22Rv1 (cell line): ENCODE results near the gene ZNF407.

ENCODE experiments used
- H3K27ac ChIP-seq: fragments of 450-650 bp; 2 replicates; pipeline ENCODE4 v1.5.1; 2017
- ZFX ChIP-seq: fragments of 450-650 bp; IDR thresholded peaks from 2 replicates; pipeline ENCODE4 v1.6.1; 2017; ENCODE audit warnings: antibody characterized with exemption, borderline replicate concordance
- TF ChIP-seq, protein P1 (sequence below): fragments of 450-650 bp; IDR thresholded peaks from 2 replicates; pipeline ENCODE4 v1.5.1; 2017; ENCODE audit warnings: mild to moderate bottlenecking

Gene ZNF407

DNA sequence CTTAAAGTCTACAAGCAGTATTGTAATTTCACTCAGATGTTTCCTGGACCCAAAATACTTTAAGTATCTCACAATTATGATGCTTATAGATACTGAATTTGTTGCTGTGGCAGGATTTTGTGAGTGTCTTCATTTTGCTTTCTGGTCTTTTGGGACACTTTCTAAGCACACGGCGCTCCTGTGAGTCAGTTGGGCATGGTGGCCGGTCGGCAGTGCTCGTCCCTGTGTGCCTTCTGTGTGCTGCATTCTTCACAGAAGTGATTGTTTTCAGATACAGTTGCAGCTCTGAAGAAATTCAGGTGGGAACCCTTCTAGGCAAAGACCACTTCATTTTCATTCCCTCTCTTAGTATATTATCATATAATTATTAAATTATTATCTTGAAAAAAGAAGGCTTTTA, 273.3 kb downstream of the ZNF407 start:
- no peak overlapping the region for H3K27ac ChIP-seq
- no peak for TF ChIP-seq ZFX
- TF ChIP-seq, protein P1, sequence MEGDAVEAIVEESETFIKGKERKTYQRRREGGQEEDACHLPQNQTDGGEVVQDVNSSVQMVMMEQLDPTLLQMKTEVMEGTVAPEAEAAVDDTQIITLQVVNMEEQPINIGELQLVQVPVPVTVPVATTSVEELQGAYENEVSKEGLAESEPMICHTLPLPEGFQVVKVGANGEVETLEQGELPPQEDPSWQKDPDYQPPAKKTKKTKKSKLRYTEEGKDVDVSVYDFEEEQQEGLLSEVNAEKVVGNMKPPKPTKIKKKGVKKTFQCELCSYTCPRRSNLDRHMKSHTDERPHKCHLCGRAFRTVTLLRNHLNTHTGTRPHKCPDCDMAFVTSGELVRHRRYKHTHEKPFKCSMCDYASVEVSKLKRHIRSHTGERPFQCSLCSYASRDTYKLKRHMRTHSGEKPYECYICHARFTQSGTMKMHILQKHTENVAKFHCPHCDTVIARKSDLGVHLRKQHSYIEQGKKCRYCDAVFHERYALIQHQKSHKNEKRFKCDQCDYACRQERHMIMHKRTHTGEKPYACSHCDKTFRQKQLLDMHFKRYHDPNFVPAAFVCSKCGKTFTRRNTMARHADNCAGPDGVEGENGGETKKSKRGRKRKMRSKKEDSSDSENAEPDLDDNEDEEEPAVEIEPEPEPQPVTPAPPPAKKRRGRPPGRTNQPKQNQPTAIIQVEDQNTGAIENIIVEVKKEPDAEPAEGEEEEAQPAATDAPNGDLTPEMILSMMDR, result no peak

DNA sequence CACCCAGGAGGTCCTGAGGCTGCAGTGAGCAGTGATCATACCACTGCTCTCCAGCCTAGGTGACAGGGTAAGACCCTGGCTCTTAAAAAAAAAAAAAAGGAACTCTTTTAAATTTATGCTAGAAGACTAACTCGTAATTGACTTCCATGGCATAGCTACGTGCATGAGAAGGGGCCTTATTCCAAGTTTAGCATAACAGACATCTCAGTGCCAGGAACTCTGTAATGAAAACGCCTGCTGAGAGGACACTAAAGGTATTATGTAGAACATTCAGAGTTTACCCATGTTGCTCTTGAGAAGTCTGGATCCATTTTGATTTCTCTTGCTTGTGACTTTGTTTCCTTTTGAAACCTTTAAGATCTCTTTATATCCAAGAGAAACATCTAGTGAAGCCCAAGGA, 276.0 kb downstream of the ZNF407 start:
- TF ChIP-seq ZFX, result no peak
- TF ChIP-seq, protein P1, result no peak
- no peak overlapping the region for H3K27ac ChIP-seq

DNA sequence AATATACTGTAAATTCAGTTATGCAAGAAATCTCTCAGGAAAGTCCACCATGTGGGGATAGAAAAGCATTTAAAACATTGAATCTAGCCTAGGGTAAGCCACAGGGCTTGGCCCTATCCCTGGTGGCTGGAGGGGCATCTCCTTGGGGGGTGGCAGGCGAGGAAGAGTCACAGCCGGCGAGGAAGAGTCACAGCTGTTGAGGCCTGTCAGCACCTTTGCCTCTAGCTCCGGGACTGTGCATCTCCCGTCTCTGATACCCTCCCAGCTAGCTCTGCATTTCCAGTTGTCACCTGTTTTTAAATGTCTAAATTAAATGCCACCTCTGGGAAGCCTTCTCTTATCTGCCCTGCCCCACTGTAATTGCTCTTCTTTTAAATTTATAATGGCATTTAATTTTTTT, 276.7 kb downstream of the ZNF407 start:
- TF ChIP-seq ZFX, result no peak
- TF ChIP-seq, protein P1, result no peak
- no peak overlapping the region for H3K27ac ChIP-seq

DNA sequence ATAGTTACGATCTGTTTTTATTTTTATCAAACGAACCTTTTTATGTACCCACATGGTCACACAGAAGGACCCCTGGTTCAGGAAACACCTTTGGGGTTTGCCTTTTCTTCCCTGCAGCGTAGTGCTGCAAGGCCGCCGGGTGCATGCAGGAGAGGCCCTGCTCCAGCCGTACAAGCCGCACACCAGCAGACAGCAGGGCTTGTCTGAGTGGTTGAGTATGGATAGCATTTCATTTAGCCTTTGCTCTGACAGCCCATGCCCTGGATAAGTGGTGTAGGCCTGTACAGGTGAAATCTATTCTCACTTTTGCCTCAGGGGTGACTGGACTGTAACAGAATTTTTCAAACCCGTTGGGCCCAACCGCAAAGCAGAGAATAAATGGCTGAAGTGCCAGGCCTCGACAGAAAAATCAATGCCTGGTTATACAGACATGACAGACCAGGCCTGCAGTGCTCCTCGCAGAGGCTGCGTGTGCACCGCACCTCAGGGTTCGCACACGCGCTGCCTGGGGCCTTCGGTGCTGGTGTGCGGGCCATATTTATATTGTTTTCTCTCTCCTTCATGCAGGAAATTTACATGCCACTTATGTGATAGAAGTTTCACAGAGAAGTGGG, 279.1 kb downstream of the ZNF407 start:
- no peak overlapping the region for H3K27ac ChIP-seq
- no peak for TF ChIP-seq ZFX
- TF ChIP-seq, protein P1, result no peak

DNA sequence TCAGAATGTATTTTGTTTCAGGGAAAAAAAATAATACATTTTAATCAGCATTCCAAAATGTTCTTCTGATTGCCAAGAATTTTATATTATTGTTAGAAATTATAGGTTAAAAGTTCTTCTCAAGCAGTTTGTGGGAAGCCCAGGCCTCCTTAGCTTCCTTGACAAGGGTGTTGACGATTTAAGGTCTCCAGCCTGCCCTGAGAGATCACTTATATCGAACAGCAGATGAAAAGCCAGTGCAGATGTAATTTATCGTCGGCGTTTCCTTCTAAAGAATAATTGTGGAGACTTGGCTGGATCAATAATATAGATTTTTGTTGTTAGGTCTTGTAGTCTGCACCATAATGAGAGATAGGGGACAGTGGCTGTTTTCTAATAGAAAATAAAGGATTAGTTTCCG, 280.6 kb downstream of the ZNF407 start:
- TF ChIP-seq, protein P1, result no peak
- no peak for TF ChIP-seq ZFX
- no peak overlapping the region for H3K27ac ChIP-seq

DNA sequence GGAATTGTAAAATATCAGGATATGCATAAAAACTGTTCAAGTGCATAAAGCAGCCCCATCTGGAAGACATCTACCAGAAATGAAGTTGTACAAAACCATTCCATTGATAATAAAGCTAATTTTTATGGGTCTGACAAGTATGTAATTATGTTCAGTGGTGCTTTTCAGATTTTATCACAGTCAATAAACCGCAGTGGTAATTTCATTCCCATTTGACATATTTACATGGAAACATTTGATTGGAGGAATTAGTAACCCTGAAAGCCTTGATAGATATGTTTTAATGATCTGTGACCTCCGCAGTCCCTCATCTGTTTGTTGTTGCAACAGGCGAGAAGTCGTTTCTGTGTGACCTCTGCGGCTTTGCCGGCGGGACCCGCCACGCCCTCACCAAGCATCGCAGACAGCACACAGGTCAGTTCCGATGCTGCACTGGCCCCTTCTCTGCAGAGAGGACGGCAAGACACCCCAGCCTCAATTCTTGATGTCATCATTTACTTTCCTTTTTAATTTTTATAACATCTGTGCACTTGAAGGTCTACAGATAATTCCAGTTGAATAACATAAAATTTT, 283.1 kb downstream of the ZNF407 start:
- TF ChIP-seq, protein P1, result no peak
- TF ChIP-seq ZFX, result no peak
- no peak overlapping the region for H3K27ac ChIP-seq

DNA sequence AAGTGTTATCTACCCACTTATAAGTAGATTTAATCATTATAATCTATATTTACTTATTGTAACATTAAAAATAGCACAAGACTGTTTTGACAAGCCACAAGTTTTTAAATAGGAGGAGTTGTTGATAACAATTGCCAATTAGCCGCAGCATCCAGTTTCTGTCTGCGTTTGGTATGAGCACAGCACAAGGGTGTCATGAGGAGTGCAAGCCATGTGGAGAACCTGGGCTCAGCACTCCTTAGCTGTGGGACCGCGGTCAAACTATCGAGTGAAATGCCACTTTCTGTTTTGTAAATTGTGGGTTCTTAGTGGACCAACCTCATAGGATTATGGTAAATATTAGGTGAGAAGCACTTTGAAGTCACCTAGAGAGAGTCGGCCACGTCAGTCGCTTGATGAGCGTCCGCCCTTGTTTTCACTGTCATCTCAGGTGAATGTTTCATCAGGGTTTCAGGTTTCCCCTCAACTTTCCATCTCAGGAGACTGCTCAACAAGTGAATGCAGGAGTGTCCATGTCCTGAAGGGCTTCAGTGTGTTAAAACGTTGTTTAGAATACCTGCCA, 294.5 kb downstream of the ZNF407 start:
- TF ChIP-seq, protein P1, result no peak
- TF ChIP-seq ZFX, result no peak

More for the DNA sequence above, 294.5 kb downstream of the ZNF407 start:
- H3K27ac ChIP-seq, result no peak overlapping the region
